Umbilical cord (tissue), 2 donors: ENCODE measurements around the gene PIGT. TPM values are rescaled to one million over a fixed set of nuclear protein-coding genes. Genes with fewer than 3 reads are reported as not detected.
"Not testable (repeated sequence)": the region's sequence is repeated elsewhere in the genome, so short reads cannot be mapped to it uniquely, and the experiment has no call there.

Source experiments
- DNase-seq: peaks from one replicate; pipeline ENCODE4 v3.0.0-alpha.2; 2015; ENCODE audit warnings: low spot score
- total RNA-seq: library from RNA; depleted of rRNA; stranded (reverse); fragments of >200 nt; gene quantifications from one replicate; pipeline ENCODE4 v1.2.3, GENCODE V29; 2014; ENCODE audit warnings: low replicate concordance; ENCODE audit not compliant: insufficient read depth

PIGT gene
- total RNA-seq, 1 donor from 2014 or later = 36.6 TPM

DNA sequence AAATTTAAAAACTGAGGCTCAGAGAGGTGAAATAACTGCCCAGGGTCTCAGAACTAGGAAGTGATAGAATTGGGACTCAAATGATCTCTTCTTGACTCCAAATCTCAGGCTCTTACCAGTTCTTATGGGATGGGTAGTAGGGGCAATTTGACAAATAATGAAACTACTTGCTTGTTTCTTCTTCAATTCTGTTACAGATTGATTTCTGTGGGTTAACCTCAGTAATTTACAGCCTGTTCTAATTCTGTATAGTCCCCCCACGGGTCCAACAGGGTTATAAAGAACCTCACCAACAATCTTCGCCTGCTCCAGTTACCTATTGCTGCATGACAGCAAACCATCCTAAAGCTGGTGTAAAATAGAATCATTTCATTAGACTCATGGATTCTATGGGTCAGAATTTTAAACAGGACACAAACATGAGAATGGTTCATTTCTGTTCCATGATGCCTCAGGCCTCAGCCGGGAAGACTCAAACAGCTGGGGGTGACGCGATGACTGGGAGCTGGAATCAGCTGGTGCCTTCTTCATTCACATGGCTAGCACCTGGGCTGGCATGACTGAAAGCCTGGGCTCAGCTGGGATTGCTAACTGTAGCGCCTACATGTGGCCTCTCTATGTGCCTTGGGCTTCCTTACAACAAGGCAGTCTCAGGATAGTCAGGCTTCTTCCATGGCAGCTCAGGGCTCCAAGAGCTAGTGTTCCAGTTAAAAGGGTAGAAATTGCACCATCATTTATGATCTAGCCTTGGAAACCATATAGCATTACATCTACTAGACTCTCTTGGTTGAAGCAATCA lies 47.0 kb downstream of the PIGT start:
- DNase-seq = no peak

DNA sequence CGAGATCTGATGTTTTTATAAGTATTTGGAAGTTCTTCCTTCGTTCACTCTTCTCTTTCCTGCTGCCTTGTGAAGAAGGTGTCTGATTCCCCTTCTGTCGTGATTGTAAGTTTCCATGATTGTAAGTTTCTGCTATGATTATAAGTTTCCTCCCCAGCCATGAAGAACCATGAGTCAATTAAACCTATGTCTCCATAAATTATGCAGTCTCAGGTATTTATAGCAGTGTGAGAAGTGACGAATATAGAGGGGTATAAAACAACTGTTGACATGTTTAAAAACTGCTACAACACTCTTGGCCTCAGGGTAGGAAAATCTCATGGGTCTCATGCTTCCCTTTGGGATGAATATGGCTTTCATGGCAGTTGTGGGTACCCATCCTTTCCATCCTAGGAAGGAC lies 47.8 kb downstream of the PIGT start:
- DNase-seq = no peak

- no peak for DNase-seq
Measured at GRCh38 chr20:45465491-45466266, 49.7 kb downstream of the PIGT start.

DNA sequence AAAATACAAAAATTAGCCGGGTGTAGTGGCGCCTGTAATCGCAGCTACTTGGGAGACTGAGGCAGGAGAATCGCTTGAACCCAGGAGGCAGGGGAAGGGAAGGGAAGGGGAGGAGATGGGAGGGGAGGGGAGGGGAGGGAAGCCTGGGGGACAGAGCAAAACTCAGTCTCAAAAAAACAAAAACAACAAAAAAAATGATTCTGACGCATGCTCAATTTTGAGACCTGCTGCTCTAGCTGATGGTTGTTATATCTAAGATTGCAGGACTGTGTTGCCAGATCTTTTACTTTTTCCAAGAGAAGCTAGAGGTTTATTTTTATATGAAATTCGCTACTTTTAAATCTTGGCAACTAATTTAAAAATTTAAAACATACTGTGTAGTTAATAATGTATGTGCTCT lies 51.2 kb downstream of the PIGT start:
- DNase-seq = no peak

- no peak for DNase-seq
Measured at GRCh38 chr20:45467861-45468260, 51.9 kb downstream of the PIGT start.

DNA sequence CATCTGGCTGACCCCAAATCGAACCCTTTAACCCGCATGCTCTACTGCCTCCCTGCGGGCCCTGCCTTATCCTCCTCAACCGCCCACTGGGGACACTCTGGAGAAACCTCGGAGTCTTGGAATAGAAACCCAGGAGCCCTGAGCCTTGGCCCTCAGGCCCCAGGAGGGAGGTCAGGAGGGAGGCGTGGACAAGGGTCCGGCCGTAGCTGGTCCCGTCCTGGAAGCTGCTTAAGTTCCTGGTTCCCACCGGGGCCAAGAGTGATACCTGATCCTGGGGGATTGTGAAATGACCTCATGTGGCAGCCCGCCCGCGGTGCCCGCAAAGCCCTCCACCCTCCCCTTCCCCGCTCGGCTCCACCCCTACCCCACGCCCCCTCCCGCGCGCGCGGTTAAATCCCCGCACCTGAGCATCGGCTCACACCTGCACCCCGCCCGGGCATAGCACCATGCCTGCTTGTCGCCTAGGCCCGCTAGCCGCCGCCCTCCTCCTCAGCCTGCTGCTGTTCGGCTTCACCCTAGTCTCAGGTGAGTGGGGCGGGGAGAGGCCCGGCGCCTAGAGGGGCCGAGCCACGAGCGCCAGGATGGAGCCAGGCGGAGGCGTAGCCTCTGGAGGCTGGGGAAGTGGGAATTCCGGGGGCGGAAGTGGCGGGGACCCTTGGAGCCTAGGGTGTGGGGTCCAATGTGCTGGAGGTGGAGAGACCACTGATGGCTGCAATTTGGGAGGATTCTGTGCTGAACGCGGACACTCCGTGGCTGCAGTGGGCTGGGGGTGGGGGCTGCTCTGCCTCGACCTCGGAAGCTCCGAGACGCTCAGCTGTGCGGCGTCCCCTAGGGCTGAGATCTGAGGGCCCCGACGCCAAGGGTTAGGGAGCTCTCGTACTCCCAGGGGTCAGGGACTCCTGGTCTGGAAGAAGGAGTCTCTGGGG lies 53.7 kb downstream of the PIGT start, which contains the start of gene WFDC2:
TSS of gene WFDC2 (plus strand) at position 418 of the 926 bp plus-strand sequence. CDS start at position 447, 29 bp downstream.
- DNase-seq = no peak

DNA sequence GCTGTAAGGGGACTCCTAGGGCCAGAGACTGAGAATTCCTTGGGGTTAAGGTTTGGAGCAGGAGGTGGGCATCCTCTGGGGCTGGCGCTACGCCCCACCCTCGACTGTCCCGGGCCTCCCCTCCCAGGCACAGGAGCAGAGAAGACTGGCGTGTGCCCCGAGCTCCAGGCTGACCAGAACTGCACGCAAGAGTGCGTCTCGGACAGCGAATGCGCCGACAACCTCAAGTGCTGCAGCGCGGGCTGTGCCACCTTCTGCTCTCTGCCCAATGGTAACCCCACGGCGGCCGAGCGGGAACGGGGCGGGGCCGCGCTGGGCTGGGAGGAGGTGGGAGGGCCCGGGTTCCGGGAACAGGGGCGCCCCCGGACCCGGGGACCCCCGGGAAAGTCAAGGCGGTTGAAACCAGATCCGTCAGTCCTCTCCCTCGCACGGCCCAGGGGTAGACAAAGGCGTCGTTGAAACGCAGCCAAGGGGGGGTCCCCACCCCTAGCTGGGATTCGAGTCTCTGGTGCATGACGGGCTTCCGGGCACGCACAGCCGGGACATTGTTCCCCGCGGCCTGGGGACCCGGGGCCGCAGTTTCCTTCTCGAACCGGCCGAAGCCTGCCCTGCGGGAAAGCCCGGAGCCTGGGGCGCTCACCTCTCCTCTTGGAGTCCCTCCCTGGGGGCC lies 54.5 kb downstream of the PIGT start:
- peak; percentile 24 for DNase-seq

GRCh38 chr20:45470937-45471336 lies 55.0 kb downstream of the PIGT start:
- DNase-seq = no peak

GRCh38 chr20:45472286-45472685 lies 56.3 kb downstream of the PIGT start:
- DNase-seq = not testable (repeated sequence)

Other genes with a start within 250 kb of the PIGT start
- not detected for gene PI3, start 241.2 kb upstream of the PIGT start, total RNA-seq
- gene SEMG1, start 209.1 kb upstream of the PIGT start, total RNA-seq = 6.0 TPM
- gene SEMG2, start 194.8 kb upstream of the PIGT start, total RNA-seq = 0.48 TPM
- 2.4 TPM for gene SLPI, start 161.6 kb upstream of the PIGT start, total RNA-seq
- gene RBPJL, start 109.3 kb upstream of the PIGT start, total RNA-seq = not detected
- not detected for gene MATN4, start 107.8 kb upstream of the PIGT start, total RNA-seq
- 28.9 TPM for gene SDC4, start 67.7 kb upstream of the PIGT start, total RNA-seq
- 25.8 TPM for gene SYS1, start 53.0 kb upstream of the PIGT start, total RNA-seq
- gene TP53TG5, start 37.8 kb upstream of the PIGT start, total RNA-seq = 32.0 TPM
- gene DBNDD2, start 7.9 kb upstream of the PIGT start, total RNA-seq = 11.8 TPM
- gene WFDC2, start 53.6 kb downstream of the PIGT start, total RNA-seq = 9.9 TPM
- gene SPINT3, start 99.5 kb downstream of the PIGT start, total RNA-seq = 12.0 TPM
- not detected for gene WFDC6, start 123.3 kb downstream of the PIGT start, total RNA-seq
- gene EPPIN, start 131.3 kb downstream of the PIGT start, total RNA-seq = 6.3 TPM
- not detected for gene WFDC8, start 163.1 kb downstream of the PIGT start, total RNA-seq
- not detected for gene WFDC10A, start 213.6 kb downstream of the PIGT start, total RNA-seq
- gene WFDC9, start 215.1 kb downstream of the PIGT start, total RNA-seq = not detected